ENCODE results near the gene PFKFB2.

- no peak for TF ChIP-seq USF1 (CRISPR knock-in tag; IDR thresholded peaks at IDR 0.05)
- no peak for TF ChIP-seq CTCF (IDR thresholded peaks at IDR 0.05)
- no peak for TF ChIP-seq ATF6 (CRISPR knock-in tag; IDR thresholded peaks at IDR 0.05)
- no peak for TF ChIP-seq ELF4 (CRISPR knock-in tag; IDR thresholded peaks at IDR 0.05; ENCODE audit: low read depth)
- TF ChIP-seq ZNF138 (CRISPR knock-in tag; conservative IDR thresholded peaks at IDR 0.05): no peak
- no peak for TF ChIP-seq ATF2 (CRISPR knock-in tag; IDR thresholded peaks at IDR 0.05; ENCODE audit: borderline replicate concordance, low read depth)
- TF ChIP-seq STAT6 (CRISPR knock-in tag; conservative IDR thresholded peaks at IDR 0.05; ENCODE audit: low read depth): no peak
Measured at GRCh38 chr1:207048041-207048440, 5.0 kb upstream of the PFKFB2 start.

Data from WTC11 (cell line).